Measurements from ENCODE around the gene RERE.

RERE gene

DNA sequence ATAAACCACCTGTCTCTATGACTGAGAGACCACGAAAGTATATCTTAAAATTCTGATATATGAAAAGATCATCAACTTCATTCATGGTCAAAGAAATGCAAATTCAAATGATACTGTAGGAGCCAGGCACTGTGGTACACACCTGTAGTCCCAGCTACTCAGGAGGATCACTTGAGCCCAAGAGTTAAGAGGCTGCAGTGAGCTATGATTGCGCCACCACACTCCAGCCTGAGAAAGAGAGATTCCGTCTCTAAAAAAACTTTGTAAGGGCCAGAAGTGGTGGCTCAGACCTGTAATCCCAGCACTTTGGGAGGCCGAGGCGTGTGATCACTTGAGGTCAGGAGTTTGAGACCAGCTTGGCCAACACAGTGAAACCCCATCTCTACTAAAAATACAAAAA is 17.0 kb downstream of the RERE start:
- Histone ChIP-seq H3K4me1 (ENCODE audit: insufficient read depth, low read length) (no peaks in the 10 kb centered on the region), H3K36me3 (ENCODE audit: insufficient read depth, low read length) (no peaks in the 10 kb centered on the region), H3K9me3 (ENCODE audit: insufficient read depth, low read length, severe bottlenecking) (no peaks in the 10 kb centered on the region), H3K9ac (ENCODE audit: low read depth, low read length) (no peak overlapping the region), H3K27ac (ENCODE audit: low read length) (no peak overlapping the region), H3K27me3 (ENCODE audit: insufficient read depth, low read length, poor library complexity) (no peaks in the 10 kb centered on the region), H3K4me2 (ENCODE audit: insufficient read depth, low read length) (no peak overlapping the region), H4K20me1 (ENCODE audit: insufficient read depth, low read length) (peaks cover 8% of the 10 kb centered on the region; the same call in 1 of the 2 replicates), H3K79me2 (ENCODE audit: insufficient read depth, low read length) (peaks cover 46% of the 10 kb centered on the region), H2AFZ (ENCODE audit: low read depth, low read length) (no peak overlapping the region), H3K4me3 (ENCODE audit: low read depth in 1 of 2, low read length in 2 of 2) (no peak overlapping the region)
- DNase-seq (no peak), ATAC-seq (ENCODE audit: insufficient read depth, low read depth) (no peak)
- TF ChIP-seq, protein P1, sequence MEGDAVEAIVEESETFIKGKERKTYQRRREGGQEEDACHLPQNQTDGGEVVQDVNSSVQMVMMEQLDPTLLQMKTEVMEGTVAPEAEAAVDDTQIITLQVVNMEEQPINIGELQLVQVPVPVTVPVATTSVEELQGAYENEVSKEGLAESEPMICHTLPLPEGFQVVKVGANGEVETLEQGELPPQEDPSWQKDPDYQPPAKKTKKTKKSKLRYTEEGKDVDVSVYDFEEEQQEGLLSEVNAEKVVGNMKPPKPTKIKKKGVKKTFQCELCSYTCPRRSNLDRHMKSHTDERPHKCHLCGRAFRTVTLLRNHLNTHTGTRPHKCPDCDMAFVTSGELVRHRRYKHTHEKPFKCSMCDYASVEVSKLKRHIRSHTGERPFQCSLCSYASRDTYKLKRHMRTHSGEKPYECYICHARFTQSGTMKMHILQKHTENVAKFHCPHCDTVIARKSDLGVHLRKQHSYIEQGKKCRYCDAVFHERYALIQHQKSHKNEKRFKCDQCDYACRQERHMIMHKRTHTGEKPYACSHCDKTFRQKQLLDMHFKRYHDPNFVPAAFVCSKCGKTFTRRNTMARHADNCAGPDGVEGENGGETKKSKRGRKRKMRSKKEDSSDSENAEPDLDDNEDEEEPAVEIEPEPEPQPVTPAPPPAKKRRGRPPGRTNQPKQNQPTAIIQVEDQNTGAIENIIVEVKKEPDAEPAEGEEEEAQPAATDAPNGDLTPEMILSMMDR (IDR thresholded peaks at IDR 0.05; ENCODE audit: borderline replicate concordance, extremely low read depth, low read length, poor library complexity, severe bottlenecking) = no peak
- TF ChIP-seq EZH2 (IDR thresholded peaks at IDR 0.05; ENCODE audit: borderline replicate concordance, low read depth, low read length, severe bottlenecking) = no peak

DNA sequence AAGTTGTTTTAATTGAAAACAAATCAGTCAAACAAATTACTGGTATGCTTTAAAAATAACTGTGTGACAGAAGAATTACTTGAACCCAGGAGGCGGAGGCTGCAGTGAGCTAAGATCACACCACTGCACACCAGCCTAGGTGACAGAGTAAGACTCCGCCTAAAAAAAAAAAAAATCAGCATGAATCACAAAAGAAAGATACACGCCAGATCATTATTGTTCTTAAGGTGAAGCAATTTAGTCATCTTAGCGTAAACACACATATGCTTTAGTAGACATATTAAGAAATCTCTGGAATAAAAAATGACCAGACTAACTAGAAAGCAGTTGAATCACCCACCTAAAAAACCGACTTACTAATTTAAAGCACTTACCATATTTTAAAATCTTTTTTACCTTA is 20.2 kb downstream of the RERE start:
- H3K27ac ChIP-seq (ENCODE audit: low read length) = no peak overlapping the region
- no peak overlapping the region for H3K4me3 ChIP-seq (ENCODE audit: low read depth in 1 of 2, low read length in 2 of 2)
- no peak for DNase-seq
- H2AFZ ChIP-seq (ENCODE audit: low read depth, low read length) = no peak overlapping the region
- peaks cover 5% of the 10 kb centered on the region; the same call in 1 of the 2 replicates for H4K20me1 ChIP-seq (ENCODE audit: insufficient read depth, low read length)
- H3K4me2 ChIP-seq (ENCODE audit: insufficient read depth, low read length) = no peak overlapping the region
- ATAC-seq (ENCODE audit: insufficient read depth, low read depth) = no peak
- H3K27me3 ChIP-seq (ENCODE audit: insufficient read depth, low read length, poor library complexity) = no peaks in the 10 kb centered on the region
- TF ChIP-seq EZH2 (IDR thresholded peaks at IDR 0.05; ENCODE audit: borderline replicate concordance, low read depth, low read length, severe bottlenecking) = no peak
- TF ChIP-seq, protein P1 (IDR thresholded peaks at IDR 0.05; ENCODE audit: borderline replicate concordance, extremely low read depth, low read length, poor library complexity, severe bottlenecking) = no peak
- H3K4me1 ChIP-seq (ENCODE audit: insufficient read depth, low read length) = no peaks in the 10 kb centered on the region
- no peaks in the 10 kb centered on the region for H3K36me3 ChIP-seq (ENCODE audit: insufficient read depth, low read length)
- H3K79me2 ChIP-seq (ENCODE audit: insufficient read depth, low read length) = peaks cover 39% of the 10 kb centered on the region
- H3K9ac ChIP-seq (ENCODE audit: low read depth, low read length) = no peak overlapping the region
- H3K9me3 ChIP-seq (ENCODE audit: insufficient read depth, low read length, severe bottlenecking) = no peaks in the 10 kb centered on the region

DNA sequence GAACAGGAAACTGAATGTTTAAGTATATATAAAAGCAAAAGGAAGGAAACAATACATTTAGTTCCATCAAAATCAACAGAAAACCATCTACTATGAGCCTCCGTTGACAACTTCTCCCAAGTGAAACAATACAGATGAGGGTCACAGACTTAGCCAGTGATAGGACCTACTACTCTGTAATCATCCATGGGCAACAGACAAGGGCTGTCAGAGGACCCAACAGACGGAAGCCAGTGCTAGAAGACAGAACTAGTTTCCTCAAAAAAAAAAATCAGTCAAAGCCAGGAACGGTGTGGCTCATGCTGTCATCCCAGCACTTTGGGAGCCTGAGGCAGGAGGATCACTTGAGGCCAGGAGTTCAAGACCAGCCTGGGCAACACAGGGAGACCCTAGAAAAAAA is 20.6 kb downstream of the RERE start:
- Histone ChIP-seq H3K27me3 (ENCODE audit: insufficient read depth, low read length, poor library complexity) (no peaks in the 10 kb centered on the region), H3K79me2 (ENCODE audit: insufficient read depth, low read length) (peaks cover 35% of the 10 kb centered on the region), H3K4me2 (ENCODE audit: insufficient read depth, low read length) (no peak overlapping the region), H3K9me3 (ENCODE audit: insufficient read depth, low read length, severe bottlenecking) (no peaks in the 10 kb centered on the region), H3K36me3 (ENCODE audit: insufficient read depth, low read length) (no peaks in the 10 kb centered on the region), H3K27ac (ENCODE audit: low read length) (no peak overlapping the region), H3K9ac (ENCODE audit: low read depth, low read length) (no peak overlapping the region), H3K4me3 (ENCODE audit: low read depth in 1 of 2, low read length in 2 of 2) (no peak overlapping the region), H2AFZ (ENCODE audit: low read depth, low read length) (no peak overlapping the region), H3K4me1 (ENCODE audit: insufficient read depth, low read length) (no peaks in the 10 kb centered on the region), H4K20me1 (ENCODE audit: insufficient read depth, low read length) (peaks cover 5% of the 10 kb centered on the region; the same call in 1 of the 2 replicates)
- TF ChIP-seq, protein P1 (IDR thresholded peaks at IDR 0.05; ENCODE audit: borderline replicate concordance, extremely low read depth, low read length, poor library complexity, severe bottlenecking) = no peak
- no peak for TF ChIP-seq EZH2 (IDR thresholded peaks at IDR 0.05; ENCODE audit: borderline replicate concordance, low read depth, low read length, severe bottlenecking)
- no peak for ATAC-seq (ENCODE audit: insufficient read depth, low read depth)
- DNase-seq = no peak

DNA sequence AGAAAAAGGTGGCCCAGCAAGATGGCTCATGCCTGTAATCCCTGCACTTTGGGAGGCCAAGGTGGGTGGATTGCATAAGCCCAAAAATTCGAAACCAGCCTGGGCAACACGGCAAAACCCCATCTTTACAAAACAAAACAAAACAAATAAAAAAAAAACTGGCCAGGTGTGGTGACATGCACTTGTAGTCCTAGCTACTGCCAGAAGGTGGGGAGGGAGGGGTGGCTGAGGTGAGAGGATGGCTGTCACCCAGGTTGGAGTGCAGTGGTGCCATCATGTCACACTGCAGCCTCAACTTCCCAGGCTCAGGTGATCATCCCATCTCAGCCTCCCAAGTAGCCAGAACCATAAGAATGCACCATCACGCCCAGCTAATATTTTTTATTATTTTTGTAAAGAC is 22.8 kb downstream of the RERE start:
- Histone ChIP-seq H3K4me1 (ENCODE audit: insufficient read depth, low read length) (no peaks in the 10 kb centered on the region), H3K9ac (ENCODE audit: low read depth, low read length) (no peak overlapping the region), H3K27me3 (ENCODE audit: insufficient read depth, low read length, poor library complexity) (no peaks in the 10 kb centered on the region), H3K27ac (ENCODE audit: low read length) (no peak overlapping the region), H4K20me1 (ENCODE audit: insufficient read depth, low read length) (peaks cover 5% of the 10 kb centered on the region; the same call in 1 of the 2 replicates), H3K4me2 (ENCODE audit: insufficient read depth, low read length) (no peak overlapping the region), H3K36me3 (ENCODE audit: insufficient read depth, low read length) (no peaks in the 10 kb centered on the region), H2AFZ (ENCODE audit: low read depth, low read length) (no peak overlapping the region), H3K9me3 (ENCODE audit: insufficient read depth, low read length, severe bottlenecking) (no peaks in the 10 kb centered on the region), H3K4me3 (ENCODE audit: low read depth in 1 of 2, low read length in 2 of 2) (no peak overlapping the region), H3K79me2 (ENCODE audit: insufficient read depth, low read length) (peaks cover 21% of the 10 kb centered on the region)
- ATAC-seq (ENCODE audit: insufficient read depth, low read depth) (no peak), DNase-seq (no peak)
- TF ChIP-seq, protein P1 (IDR thresholded peaks at IDR 0.05; ENCODE audit: borderline replicate concordance, extremely low read depth, low read length, poor library complexity, severe bottlenecking) = peak; percentile 4
- no peak for TF ChIP-seq EZH2 (IDR thresholded peaks at IDR 0.05; ENCODE audit: borderline replicate concordance, low read depth, low read length, severe bottlenecking)
